Esophagus muscularis mucosa (tissue), 4 donors: ENCODE data around the gene GALNTL6.

Source experiments
- EP300 ChIP-seq: sonication (generic); formaldehyde crosslinking; IDR thresholded peaks from one replicate; pipeline ENCODE4 v1.6.1; 2017; ENCODE audit warnings: antibody characterized with exemption
- POLR2A ChIP-seq: fragments of 450-650 bp; IDR thresholded peaks from one replicate; pipeline ENCODE4 v1.6.1; 2017; ENCODE audit warnings: antibody characterized with exemption, moderate library complexity, mild to moderate bottlenecking, low read depth
- POLR2AphosphoS5 ChIP-seq, 2 donors: sonication (generic); formaldehyde crosslinking; IDR thresholded peaks; one replicate each; pipeline ENCODE4 v1.6.1; 2017; ENCODE audit warnings: antibody characterized with exemption in 2 of 2
- TF ChIP-seq, protein P1 (sequence below), 3 experiments: fragments of 200-600 bp in 2 of 3; fragments of 450-650 bp in 1 of 3; sonication (generic) in 2 of 3; IDR thresholded peaks; one replicate each; pipeline ENCODE4 v1.5.1; 2017 to 2019; ENCODE audit warnings: antibody characterized with exemption in 3 of 3, mild to moderate bottlenecking in 2 of 3, moderate library complexity in 1 of 3

DNA sequence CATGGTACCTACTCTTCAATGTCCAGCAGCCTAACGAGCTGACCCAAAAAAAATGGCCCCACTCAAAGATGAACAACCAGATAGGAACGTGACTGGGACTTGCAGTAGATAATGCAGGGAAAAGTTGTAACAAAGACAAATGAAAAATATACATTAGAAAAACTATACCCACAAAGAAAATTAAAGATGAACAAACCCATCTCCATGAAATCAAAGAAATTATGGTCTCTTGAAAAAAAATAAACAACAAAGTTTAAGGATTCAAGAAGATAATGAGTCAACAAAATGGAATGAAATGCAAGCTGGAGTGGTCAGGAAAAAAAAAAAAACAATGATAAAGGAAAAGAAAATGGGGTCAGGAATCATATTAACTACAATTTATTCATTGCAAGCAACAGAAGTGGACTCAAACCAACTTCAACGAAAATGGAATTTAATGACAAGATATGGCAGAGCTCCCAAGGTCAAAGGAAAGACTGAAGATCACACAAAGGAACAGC is 1045.6 kb downstream of the GALNTL6 start:
- TF ChIP-seq, protein P1, sequence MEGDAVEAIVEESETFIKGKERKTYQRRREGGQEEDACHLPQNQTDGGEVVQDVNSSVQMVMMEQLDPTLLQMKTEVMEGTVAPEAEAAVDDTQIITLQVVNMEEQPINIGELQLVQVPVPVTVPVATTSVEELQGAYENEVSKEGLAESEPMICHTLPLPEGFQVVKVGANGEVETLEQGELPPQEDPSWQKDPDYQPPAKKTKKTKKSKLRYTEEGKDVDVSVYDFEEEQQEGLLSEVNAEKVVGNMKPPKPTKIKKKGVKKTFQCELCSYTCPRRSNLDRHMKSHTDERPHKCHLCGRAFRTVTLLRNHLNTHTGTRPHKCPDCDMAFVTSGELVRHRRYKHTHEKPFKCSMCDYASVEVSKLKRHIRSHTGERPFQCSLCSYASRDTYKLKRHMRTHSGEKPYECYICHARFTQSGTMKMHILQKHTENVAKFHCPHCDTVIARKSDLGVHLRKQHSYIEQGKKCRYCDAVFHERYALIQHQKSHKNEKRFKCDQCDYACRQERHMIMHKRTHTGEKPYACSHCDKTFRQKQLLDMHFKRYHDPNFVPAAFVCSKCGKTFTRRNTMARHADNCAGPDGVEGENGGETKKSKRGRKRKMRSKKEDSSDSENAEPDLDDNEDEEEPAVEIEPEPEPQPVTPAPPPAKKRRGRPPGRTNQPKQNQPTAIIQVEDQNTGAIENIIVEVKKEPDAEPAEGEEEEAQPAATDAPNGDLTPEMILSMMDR (IDR thresholded peaks at IDR 0.05), result no peak
- TF ChIP-seq EP300, result no peak
- TF ChIP-seq POLR2A, result no peak
- no peak for TF ChIP-seq POLR2AphosphoS5 (IDR thresholded peaks at IDR 0.05)
